Stimulated activated CD8-positive, alpha-beta memory T cell treated with anti-CD3 and anti-CD28 coated beads, Interleukin-12 subunit alpha, Interleukin-12 subunit beta, amount 100 ng/mL, for 4 hours (primary cell): ENCODE data around the gene SNPH.

Source experiments
- DNase-seq: peaks from one replicate; pipeline ENCODE4 v3.0.0-alpha.2; 2020; ENCODE audit warnings: low read depth

The SNPH gene

DNA sequence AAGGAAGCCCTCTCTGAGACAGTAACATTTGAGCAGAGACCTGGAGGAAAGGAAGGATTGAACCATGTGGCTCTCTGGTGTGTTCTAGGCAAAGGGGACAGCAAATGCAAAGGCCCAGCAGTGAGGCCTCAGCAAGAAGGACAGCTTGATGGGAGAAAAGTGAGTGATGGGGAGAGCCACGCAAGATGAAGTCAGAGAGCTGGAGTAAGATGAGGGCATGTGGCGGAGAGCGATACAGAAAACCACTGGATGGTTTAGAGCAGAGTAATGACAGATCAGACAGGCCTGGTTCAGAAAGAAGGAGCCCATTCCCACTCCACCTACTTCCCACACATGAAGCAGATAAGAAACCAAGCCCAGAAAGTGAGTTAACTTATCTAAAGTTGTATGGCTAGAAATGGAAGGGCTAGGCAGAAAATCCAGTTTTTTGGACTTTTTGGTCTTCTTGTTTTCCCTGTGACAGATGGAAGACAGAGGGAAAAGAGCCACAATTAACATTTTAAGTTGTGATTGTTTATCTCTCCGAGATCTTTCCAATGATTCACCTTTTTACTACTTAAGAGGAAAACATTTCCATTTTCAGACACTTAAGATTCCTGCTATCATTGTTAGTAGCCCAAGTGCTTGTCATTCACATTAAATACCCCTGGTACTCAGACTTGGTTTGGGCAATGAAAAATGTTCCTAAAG is 723 bp upstream of the SNPH start:
- DNase-seq = no peak

DNA sequence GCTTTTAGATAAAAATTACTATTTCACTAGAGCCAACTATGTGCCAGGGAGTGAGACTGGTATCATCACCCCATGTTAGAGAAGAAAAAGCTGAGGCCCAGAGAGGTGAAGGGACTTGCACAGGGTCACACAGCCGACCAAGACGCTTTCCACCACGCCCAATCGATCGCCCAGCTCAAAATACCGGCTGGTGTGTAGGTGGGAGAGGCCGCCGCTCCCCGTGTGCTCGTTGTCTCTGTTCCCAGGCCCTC is 253 bp upstream of the SNPH start:
- DNase-seq = no peak

DNA sequence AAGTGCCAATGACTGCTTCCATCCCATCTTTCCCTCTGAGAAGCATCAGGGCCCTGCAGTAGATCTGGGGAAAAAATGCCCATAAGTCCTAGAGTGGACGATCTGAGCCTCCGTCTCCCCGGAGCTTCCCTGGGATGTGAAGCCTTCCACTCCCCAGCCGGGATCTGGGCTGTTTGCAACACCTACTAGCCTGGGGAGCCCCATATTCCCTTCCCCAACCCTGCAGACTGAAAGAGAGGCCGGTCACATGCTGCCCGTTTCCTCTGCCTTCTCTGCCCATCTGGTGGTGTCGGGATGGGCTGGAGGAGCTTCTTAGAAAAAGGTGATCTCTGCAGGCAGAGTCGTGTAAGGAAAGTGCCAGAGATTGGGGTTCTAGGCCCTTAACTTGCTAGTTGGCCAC is 1.1 kb downstream of the SNPH start:
- no peak for DNase-seq

DNA sequence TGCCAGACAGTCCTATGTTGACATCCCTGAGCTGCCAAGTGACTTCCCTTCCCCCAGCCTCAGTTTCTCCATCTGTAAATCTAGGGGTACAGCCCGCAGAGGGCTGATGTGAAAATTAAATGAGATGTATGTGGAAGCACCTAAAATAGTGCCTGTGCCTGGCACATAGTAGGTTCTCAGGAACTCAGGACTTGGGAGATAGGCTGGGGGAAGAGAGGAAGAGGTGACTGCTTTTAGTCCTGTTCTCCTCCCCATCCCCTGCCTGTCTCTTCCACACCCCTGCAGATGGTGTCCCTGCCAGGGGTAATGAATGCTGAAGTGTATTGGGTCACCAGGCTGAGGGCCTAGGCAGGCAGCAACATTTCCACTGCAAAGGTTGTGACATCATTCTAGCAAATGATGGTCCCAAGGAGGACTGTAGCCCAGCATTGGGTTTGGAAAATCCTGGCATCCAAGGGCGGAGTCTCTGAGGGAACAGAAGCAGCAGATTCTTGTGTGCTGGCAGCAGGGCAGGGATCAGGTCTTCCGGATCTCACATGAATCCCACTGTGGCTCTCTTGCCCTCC is 1.8 kb downstream of the SNPH start:
- no peak for DNase-seq

DNA sequence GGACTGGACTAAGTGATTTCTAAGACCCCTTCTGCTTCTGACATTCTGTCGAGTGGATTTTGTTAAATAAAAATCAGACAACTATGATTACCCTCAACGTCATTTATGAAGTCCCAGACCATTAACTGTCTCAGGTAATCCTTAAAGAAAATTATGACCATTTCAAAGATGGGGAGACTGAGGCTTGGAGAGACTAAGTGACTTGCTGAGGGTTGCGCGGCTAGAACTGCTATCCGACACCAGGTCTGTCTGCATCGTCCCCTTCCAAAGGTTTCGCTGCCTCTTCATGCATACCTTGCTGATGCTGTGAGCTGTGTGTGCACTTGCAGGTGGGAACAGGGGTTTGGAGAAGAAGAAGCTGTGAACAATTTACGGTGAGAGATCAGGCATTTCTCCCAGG is 3.1 kb downstream of the SNPH start:
- no peak for DNase-seq

DNA sequence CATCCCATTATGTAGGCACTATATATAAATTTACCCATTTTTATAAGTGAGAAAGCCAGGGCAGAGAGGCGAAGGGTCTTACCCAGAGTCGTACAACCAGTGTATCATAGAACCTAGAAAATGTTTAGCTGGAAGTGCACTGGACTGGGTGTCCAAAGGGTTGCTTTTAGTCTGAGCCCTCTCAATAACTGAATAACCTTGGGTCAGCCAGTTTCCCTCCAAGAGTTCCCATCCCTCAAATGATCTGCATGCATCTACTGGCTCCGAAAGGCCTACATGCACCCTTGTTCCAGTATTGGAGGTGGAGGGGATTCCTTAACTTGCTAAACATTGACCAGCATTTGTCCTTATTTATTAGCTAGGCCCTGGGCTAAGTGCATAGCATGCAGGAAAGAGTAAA is 3.8 kb downstream of the SNPH start:
- DNase-seq = no peak

DNA sequence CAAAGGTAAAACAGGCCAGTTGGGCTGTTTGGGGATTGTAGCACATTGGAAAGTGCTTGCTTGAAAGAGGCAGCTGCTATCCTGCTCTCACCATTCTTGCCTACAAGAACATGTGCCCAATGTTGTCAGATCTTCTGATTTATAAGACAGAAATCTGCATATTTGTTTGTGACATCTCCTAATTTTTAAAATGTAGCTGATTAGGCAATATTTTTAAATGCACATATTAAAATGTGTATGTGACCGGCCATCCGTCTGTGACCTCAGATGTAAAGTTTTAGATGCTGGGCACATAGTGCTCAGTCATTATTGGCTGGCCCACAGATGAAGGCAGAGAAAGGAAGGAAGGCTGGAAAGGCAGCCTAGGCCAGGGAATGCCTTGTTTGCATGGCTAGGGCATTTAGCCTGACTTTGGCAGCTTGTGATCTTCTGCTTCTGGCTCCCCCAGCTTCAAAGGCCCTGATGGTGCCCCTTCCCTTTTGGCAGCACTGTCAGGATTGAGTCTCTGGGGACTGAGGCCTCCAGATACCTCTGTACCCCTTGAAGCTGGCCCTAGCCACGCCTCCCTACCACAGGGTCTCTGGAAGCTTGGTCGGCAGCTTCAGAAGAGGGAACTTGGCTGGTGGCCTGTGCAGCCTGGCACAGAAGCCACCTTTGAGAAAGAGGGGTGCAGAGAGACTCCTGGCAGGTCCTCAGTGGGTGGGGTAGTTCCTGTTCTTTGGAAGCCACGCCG is 6.4 kb downstream of the SNPH start:
- DNase-seq = no peak

DNA sequence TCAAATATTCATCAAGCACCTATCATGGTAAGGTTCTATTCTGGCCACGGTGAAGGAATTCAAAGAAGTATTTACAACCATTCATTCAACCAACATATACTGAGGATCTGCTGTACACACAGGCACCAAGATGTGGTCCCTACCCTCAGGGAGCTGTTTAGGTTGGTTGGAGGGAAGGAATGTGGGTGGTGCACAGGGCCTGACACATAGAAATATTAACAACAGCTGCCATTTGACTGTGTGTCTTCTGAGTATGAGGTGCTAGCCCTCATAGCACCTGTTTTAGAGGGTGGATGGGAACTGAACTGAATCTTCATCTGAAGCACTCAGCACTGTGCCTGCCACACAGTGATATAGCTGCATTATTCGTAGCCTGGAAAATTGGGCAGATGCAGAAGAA is 7.3 kb downstream of the SNPH start:
- DNase-seq = no peak

DNA sequence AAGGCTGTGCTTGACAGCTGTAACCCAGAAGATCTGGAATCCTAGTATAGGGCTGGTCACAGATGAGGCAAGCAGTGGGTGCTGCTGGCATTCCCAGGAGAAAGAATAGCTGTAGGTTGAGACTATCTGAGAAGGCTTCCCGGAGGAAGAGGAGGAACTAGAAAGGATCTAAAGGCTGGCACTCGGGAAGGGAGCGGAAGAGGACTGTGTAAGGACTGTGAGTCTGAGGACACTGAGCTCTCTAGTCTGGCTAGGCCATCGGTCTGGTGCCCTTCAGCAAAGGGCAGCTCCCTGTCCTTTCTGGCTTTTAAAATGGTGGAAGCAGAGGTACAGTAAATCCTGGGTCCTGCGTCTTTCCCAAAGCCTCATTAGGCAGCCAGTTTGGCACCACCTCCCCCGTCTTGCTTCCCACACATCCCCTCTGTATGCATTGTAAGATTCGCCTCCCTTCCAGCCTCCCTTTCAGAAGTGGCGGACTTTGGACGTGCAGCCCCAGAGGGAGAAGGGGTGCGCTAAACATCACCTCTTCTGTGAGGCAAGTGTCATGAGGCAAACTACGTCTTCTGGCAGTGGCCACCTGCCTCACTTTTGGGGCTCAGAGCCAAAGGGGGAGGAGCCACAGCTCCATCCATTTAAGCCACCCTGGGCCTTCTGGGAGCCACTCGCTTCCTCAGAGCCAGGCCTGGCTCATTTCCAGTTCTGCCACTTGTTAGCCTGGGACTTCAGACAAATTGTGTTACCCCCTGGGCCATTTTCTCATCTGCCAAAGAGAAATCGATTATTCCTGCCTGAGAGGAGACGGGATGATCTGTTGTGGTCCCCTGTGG is 8.6 kb downstream of the SNPH start:
- DNase-seq = no peak

DNA sequence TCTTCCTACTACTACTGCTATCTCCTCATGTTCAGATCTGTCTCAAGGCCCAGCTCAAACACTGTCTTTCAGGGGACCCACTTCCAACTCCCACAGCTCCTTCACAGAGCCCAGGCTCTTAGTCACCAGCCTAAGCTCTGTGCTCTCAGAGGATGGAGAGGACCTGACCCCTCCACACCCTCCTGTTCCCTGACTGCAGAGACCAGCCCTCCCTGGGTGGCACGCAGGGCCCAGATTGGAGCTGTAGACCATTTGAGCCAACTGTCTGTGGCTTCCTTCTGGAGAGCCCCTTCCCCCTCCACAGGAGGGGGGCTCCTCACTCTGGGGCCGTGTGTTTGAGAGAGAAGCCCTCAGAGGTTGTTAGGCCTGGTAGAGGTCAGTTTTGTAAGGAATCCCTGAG is 9.8 kb downstream of the SNPH start:
- no peak for DNase-seq

DNA sequence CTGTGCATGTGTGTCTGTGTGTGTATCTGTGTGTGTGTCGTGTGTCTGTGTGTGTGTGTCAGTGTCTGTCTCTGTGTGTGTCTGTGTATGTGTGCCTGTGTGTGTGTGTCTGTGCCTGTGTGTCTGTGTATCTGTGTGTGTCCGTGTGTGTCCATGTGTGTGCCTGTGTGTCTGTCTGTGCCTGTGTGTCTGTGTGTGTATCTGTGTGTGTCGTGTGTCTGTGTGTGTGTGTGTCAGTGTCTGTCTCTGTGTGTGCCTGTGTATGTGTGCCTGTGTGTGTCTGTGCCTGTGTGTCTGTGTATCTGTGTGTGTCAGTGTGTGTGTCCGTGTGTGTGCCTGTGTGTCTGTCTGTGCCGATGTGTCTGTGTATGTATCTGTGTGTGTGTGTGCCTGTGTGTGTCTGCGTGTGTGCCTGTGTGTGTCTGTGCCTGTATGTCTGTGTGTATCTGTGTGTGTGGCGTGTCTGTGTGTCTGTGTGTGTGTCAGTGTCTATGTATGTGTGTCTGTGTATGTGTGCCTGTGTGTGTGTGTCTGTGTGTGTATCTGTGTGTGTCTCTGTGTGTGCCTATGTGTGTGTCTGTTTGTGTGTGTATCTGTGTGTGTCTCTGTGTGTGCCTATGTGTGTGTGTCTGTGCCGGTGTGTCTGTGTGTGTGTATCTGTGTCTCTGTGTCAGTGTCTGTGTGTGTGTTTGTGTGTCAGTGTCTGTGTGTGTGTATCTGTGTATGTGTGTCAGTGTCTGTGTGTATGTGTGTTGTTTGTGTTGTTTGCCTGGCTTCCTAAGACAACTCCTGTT is 11.6 kb downstream of the SNPH start:
- DNase-seq = no peak

DNA sequence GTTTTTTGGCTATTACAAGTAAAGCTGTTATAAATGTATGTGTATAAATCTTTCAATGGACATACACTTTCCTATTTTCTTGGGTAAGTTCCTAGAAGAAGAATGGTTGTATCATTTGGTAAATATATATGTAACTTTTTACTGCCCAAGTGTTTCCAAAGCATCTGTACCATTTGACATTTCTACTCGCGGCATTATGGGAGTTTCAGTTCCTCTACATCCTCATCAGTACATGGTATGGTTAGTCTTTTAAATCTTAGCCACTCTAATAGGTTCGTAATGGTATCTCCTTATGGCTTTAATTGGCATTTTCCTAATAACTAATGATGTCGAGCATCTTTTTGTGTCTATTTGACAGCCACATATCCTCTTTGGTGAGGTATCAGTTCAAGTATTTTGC is 12.9 kb downstream of the SNPH start:
- no peak for DNase-seq

DNA sequence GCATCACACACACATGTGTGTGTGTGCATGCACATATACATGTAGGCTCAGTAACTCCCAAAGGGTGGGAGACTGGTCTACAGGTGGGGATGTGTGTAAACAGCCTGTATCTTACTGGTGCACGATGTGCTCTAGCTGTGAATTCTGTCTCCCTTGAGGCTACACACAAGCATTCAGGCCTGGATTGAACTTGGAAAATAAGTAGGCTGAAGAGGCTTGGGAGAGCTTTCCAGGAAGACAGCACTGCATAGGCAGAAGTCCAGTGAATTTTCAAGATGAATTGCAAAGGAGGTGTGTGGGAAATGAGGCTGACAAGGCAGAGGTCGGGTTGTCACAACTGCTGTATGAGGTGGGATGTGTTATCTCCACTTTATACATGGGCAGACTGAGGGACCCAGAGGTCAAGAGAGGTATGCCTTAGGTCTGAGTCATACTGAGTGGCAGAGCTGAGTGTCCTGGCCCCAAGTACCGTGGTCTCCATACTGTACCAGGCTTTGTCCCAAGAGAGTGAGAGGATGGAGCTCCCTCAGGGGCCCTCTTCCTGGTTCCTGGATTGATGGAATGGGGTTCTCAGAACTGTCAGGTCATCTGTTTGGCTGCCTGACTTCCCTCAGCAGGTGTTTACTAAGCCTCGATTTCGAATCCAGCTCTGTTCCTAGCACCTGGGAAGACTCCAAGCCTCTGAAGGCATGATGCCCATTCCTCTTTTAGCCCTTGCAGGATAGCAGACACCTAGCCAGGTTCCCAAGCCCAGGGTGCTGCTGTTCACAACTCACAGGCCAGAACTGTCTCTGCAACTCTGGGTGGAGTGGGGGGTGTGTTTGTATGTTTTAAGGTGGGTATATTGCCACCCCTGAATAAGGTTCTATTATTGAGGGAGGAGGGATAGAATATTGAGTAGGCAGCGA is 14.4 kb downstream of the SNPH start:
- no peak for DNase-seq

DNA sequence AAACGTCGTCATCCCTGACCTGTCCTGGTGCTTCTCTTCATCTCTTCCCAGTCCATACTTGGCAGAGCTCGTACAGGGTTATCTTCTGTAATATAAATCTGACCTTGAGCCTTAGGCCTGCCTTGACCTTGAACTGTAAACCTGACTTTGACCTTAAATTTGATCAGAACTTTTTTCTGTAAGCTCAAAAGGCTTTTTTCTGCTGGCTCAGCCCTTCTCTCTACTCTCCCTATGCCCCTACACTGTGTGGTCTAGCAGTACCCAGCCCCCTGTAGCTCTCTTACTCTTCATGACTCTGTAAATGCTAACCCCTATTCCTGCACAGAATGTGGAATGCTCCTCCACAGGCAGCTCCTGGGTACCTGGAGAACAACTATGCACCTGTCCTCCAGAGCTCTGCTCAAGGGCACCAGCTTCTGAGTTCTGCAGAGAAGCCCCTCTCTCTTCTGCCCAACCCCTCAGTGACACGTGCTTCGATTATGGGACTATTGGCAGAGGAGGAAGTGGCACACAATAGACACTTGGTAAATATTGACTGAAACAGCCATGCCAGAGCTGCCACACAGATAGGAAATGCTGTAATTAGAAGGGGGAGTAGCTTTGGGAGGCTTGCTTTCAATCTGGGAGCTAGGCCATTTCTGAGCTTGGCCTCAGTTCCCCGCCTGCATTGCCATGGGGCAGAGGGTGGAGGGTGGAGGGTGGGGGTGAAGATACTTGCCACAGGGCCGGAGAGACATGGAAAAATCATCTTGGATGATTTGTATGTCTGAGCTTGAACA is 15.4 kb downstream of the SNPH start:
- DNase-seq = no peak

DNA sequence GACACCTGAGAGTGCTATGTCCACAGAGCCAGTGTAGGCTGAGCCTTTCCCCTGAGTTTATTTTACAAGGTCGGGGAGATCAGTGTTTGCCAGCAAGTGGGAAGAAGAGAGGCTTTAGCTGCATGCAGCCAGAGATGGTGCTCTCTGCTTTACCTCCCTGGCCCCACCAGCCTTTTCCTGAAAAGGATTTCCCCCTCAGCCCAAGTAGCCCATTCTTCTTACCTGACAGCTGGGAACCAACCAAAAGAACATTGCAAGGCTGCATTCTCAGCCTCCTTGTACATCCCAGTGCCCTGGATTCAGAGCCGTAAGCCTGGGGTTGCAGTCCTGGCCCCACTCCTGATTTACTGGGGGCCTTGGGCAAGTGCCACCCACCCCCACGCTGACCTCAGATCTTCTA is 16.9 kb downstream of the SNPH start:
- DNase-seq = no peak

DNA sequence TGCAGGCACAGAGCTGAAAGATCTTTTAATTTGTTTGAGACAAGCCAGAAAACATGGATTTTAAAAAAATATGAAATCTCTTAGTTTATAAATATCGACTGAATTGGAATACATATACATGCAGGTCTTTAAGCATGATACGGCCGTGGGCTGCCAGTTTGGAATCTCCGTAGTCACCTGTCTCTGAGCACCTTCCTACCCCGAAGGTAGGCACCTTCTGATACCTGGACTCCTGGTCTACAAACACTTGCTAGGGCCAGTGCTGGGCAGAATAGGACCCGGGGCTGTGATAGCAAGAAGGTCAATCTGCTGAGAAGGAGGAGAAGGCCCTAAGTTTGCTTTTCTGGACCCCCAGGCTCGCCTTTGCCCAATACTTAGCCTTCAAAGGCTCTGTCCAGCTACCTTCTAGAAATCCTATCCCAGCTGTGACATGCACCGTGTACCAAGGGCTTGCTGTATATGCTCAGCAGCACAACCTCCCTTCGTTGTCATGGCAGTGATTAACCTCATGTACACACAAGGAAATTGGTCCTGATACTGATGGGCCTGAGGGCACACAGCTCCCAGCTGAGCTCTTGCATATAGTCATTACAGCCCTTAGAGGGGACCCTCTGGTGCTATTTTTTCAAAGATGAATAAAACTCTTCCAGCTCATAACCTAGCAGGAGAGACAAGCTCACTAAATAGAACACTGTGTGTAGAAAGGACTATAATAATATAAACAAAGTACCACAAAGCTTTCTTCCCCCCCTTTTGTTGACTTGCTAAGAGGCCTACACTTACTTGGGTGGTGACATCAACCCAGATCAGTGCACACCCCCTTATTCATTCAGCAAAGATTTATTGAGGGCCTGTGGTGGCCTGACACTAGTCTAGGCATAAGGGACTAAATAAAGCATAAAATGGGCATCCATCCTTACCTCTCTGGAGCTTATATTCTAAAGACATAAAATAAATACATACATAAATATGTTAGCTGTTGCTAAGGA is 17.7 kb downstream of the SNPH start:
- DNase-seq = no peak

DNA sequence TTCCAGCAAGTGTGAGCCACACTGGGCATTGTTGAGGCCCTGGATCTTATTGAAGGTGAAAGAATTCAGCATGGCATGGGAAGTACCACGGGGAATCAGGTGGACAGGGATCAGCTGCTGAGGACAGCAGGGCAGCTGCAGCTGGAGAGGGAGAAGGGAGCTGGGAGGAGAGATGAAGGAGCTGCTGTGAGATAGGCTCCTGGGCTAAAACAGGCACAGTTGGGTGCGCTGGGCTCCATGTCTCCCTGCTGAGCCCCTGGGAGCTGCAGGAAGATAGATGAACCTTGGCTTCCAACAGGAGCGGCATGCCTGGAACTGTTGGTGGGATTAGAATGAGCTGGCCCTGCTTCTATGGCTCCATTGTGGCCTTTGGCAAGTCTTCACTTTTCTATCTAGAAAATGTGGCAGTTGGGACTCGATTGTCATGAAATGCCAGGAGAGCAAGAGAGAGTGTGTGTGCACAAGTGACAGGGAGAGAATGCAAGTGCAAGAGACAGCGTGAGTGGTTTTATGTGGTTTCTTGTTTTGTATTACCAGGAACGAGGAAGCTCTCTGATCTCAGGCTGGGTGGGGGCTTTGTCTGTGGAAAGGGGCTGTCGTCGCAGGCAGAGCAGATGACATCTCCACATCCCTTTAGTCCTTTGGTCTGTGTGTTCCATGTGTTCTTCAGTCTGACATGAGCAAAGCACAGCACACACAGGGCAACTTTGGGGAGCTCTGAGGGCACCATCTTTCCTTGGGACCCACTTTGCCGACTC is 20.4 kb downstream of the SNPH start:
- no peak for DNase-seq

DNA sequence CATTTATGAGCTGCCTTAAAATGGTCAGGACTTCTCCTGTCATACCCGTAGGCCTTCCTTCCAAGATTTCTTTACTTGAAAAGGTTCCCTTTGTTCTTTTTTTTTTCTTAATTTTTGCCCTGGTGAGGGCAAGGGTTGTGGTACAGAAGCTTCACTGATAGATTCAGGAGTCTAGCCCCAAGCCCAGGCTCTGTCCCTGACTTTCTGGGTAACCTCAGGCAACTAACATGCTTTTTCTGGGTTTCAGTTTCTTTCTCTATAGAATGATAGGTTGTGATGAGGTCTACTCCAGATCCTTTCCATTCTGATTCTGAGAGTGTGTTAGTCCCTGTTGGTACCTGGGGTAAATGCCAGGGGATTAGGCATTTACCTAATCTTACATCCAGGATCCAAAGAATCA is 21.2 kb downstream of the SNPH start:
- no peak for DNase-seq
